Panc1 (cell line): Measurements from ENCODE around the gene DDX10.

Experiments
- CTCF ChIP-seq: fragments of 450-650 bp; IDR thresholded peaks from 2 replicates; pipeline ENCODE4 v1.5.1; 2017; ENCODE audit warnings: mild to moderate bottlenecking
- POLR2AphosphoS5 ChIP-seq: IDR thresholded peaks from 2 replicates; pipeline ENCODE4 v1.6.1; 2012; ENCODE audit warnings: mild to moderate bottlenecking, low read depth, low read length, moderate library complexity
- REST ChIP-seq, 2 experiments: IDR thresholded peaks; 2 replicates each; pipeline ENCODE4 v1.6.1; 2011 to 2012; ENCODE audit warnings: low read depth in 2 of 2, control low read depth in 1 of 2, low read length in 1 of 2, mild to moderate bottlenecking in 1 of 2, moderate library complexity in 1 of 2; ENCODE audit not compliant: insufficient read depth in 1 of 2
- SIN3A ChIP-seq: IDR thresholded peaks from 2 replicates; pipeline ENCODE4 v1.6.1; 2012; ENCODE audit warnings: low read depth, mild to moderate bottlenecking, low read length, moderate library complexity, borderline replicate concordance; ENCODE audit not compliant: insufficient read depth
- TCF7L2 ChIP-seq: IDR thresholded peaks from 2 replicates; pipeline ENCODE4 v1.6.1; 2011; ENCODE audit warnings: mild to moderate bottlenecking, low read depth, low read length, inconsistent platforms

GRCh38 chr11:108927791-108928545 lies 263.1 kb downstream of the DDX10 start:
- TF ChIP-seq CTCF: no peak
- TF ChIP-seq POLR2AphosphoS5: no peak
- no peak for TF ChIP-seq SIN3A
- no peak for TF ChIP-seq REST (IDR thresholded peaks at IDR 0.05; ENCODE audit: insufficient read depth in 1 of 2, low read depth in 2 of 2, low read length in 1 of 2)
- TF ChIP-seq TCF7L2: no peak
